Stimulated activated naive CD8-positive, alpha-beta T cell treated with anti-CD3 and anti-CD28 coated beads, Interleukin-15, Interleukin-2, amounts not matched to agents 100 ng/mL and 50 ng/mL, for 24 hours (primary cell): ENCODE measurements around the gene ZNF444.
"Not testable (repeated sequence)": the region's sequence is repeated elsewhere in the genome, so short reads cannot be mapped to it uniquely, and the experiment has no call there.

Experiments used
- H3K27ac Mint-ChIP-seq: one replicate; pipeline ENCODE4 v1.8.0; 2021; ENCODE audit warnings: mild to moderate bottlenecking, mixed read lengths
- H3K27me3 Mint-ChIP-seq: one replicate; pipeline ENCODE4 v1.8.0; 2021; ENCODE audit warnings: mixed read lengths
- H3K36me3 Mint-ChIP-seq: one replicate; pipeline ENCODE4 v1.8.0; 2021; ENCODE audit warnings: low read depth, mixed read lengths
- H3K4me1 Mint-ChIP-seq: one replicate; pipeline ENCODE4 v1.8.0; 2021; ENCODE audit warnings: low read depth, mixed read lengths
- H3K4me3 Mint-ChIP-seq: one replicate; pipeline ENCODE4 v1.8.0; 2021; ENCODE audit warnings: mild to moderate bottlenecking, mixed read lengths
- H3K9me3 Mint-ChIP-seq: one replicate; pipeline ENCODE4 v1.8.0; 2021; ENCODE audit warnings: mixed read lengths

ZNF444 gene

GRCh38 chr19:56103027-56103614 lies 38.0 kb upstream of the ZNF444 start:
- Mint-ChIP-seq H3K9me3 (no peaks in the 10 kb centered on the region), H3K27ac (no peak overlapping the region), H3K27me3 (no peaks in the 10 kb centered on the region), H3K4me1 (peaks cover 31% of the 10 kb centered on the region), H3K36me3 (peaks cover 13% of the 10 kb centered on the region), H3K4me3 (no peak overlapping the region)

DNA sequence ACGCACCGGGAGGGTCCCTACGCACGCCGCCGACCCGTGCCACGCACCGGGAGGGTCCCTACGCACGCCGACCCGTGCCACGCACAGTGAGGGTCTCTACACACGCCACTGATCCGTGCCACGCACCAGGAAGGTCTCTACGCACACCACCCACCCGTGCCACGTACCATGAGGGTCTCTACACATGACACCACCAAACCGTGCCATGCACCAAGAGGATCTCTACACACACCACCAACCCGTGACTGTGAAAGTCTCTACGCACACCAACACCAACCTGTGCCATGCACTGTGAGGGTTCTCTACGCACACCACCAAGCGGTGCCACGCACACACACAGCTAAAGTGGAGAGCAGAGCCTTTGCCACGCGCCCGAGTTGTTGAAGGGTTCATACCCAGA lies 36.7 kb upstream of the ZNF444 start:
- H3K27me3 Mint-ChIP-seq, result no peaks in the 10 kb centered on the region
- H3K36me3 Mint-ChIP-seq, result peaks cover 13% of the 10 kb centered on the region

GRCh38 chr19:56105090-56105701 lies 35.9 kb upstream of the ZNF444 start:
- Mint-ChIP-seq H3K4me3 (peak overlapping the region; percentile 10), H3K36me3 (peaks cover 13% of the 10 kb centered on the region)

More for the DNA sequence above, 36.7 kb upstream of the ZNF444 start:
- H3K4me3 Mint-ChIP-seq, result no peak overlapping the region
- peaks cover 40% of the 10 kb centered on the region for H3K4me1 Mint-ChIP-seq
- peak overlapping the region; percentile 75 for H3K27ac Mint-ChIP-seq
- no peaks in the 10 kb centered on the region for H3K9me3 Mint-ChIP-seq

DNA sequence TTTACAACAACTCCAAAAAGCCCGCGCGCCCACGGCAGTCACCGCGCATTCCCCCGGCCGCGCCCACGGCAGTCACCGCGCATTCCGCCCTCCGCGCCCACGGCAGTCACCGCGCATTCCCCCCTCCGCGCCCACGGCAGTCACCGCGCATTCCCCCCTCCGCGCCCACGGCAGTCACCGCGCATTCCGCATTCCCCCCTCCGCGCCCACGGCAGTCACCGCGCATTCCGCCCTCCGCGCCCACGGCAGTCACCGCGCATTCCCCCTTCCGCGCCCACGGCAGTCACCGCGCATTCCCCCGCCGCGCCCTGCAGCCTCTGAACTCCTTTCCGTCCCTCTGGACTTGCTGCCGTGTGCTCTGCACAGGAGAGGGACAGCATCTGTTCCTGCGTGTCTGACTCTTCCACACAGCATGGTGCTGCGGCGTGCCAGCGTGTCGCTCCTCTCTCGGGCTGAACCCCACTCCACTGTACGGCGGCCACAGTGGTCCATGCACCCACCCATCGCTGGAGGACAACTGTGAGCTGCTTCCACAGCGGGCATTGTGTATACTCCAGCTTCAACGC lies 35.2 kb upstream of the ZNF444 start:
- H3K27me3 Mint-ChIP-seq, H3K4me3 Mint-ChIP-seq, H3K27ac Mint-ChIP-seq, H3K9me3 Mint-ChIP-seq: not testable (repeated sequence)
- Mint-ChIP-seq H3K36me3 (peaks cover 13% of the 10 kb centered on the region), H3K4me1 (peaks cover 53% of the 10 kb centered on the region)

More at GRCh38 chr19:56105090-56105701, 35.9 kb upstream of the ZNF444 start:
- H3K4me1 Mint-ChIP-seq, result peaks cover 45% of the 10 kb centered on the region
- peak overlapping the region; percentile 63 for H3K27ac Mint-ChIP-seq
- no peaks in the 10 kb centered on the region for H3K27me3 Mint-ChIP-seq
- H3K9me3 Mint-ChIP-seq, result no peaks in the 10 kb centered on the region

GRCh38 chr19:56106397-56106849 lies 34.7 kb upstream of the ZNF444 start:
- peaks cover 53% of the 10 kb centered on the region for H3K4me1 Mint-ChIP-seq

GRCh38 chr19:56106993-56107392 lies 34.1 kb upstream of the ZNF444 start:
- no peaks in the 10 kb centered on the region for H3K9me3 Mint-ChIP-seq
- H3K4me1 Mint-ChIP-seq, result peaks cover 56% of the 10 kb centered on the region
- no peak overlapping the region for H3K27ac Mint-ChIP-seq
- no peaks in the 10 kb centered on the region for H3K27me3 Mint-ChIP-seq
- peaks cover 5% of the 10 kb centered on the region for H3K36me3 Mint-ChIP-seq
- H3K4me3 Mint-ChIP-seq, result no peak overlapping the region

More at GRCh38 chr19:56106397-56106849, 34.7 kb upstream of the ZNF444 start:
- Mint-ChIP-seq H3K27me3 (no peaks in the 10 kb centered on the region), H3K4me3 (no peak overlapping the region), H3K27ac (no peak overlapping the region), H3K9me3 (no peaks in the 10 kb centered on the region), H3K36me3 (peaks cover 8% of the 10 kb centered on the region)

DNA sequence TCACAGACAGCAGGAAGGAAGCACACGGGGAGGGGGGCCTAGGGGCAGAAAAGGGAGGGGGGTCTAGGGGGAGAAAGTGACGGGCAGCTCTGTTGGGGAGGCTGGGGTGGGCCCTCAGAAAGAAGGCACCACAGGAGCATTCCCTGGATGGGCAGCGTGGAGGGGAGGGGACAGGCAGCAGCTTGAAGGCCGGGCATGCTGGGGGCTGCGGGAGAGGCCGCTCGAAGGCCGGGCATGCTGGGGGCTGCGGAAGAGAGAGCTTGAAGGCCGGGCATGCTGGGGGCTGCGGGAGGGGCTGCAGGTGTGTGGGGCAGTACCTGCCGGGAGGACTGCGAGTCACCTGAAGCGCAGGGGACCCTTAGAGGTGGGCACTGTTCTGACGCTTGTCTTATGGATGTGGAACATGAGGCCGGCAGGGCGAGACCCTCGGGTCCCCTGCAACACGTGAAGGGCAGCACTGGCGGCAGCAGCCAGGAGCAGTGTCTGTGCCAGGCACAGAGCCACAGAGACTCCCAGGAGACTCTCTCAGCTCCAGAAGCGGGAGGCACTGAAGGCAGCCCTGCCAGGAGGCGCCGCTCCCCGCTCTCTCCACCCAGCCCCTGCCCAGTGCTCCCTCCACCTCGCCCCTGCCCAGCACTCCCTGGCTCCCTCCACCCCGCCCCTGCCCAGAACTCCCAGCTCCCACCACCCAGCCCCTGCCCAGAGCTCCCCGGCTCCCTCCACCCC lies 33.3 kb upstream of the ZNF444 start:
- Mint-ChIP-seq H3K9me3 (no peaks in the 10 kb centered on the region), H3K36me3 (peaks cover 5% of the 10 kb centered on the region), H3K27me3 (no peaks in the 10 kb centered on the region), H3K4me1 (peaks cover 64% of the 10 kb centered on the region), H3K4me3 (no peak overlapping the region), H3K27ac (no peak overlapping the region)

GRCh38 chr19:56108447-56109195 lies 32.5 kb upstream of the ZNF444 start:
- no peak overlapping the region for H3K4me3 Mint-ChIP-seq
- H3K27ac Mint-ChIP-seq, result no peak overlapping the region
- H3K27me3 Mint-ChIP-seq, result no peaks in the 10 kb centered on the region
- peaks cover 5% of the 10 kb centered on the region for H3K36me3 Mint-ChIP-seq
- H3K9me3 Mint-ChIP-seq, result no peaks in the 10 kb centered on the region
- H3K4me1 Mint-ChIP-seq, result peaks cover 72% of the 10 kb centered on the region

GRCh38 chr19:56109226-56109625 lies 31.9 kb upstream of the ZNF444 start:
- no peak overlapping the region for H3K4me3 Mint-ChIP-seq
- peaks cover 5% of the 10 kb centered on the region for H3K36me3 Mint-ChIP-seq
- H3K4me1 Mint-ChIP-seq, result peaks cover 76% of the 10 kb centered on the region
- no peaks in the 10 kb centered on the region for H3K9me3 Mint-ChIP-seq
- H3K27me3 Mint-ChIP-seq, result no peaks in the 10 kb centered on the region
- no peak overlapping the region for H3K27ac Mint-ChIP-seq

DNA sequence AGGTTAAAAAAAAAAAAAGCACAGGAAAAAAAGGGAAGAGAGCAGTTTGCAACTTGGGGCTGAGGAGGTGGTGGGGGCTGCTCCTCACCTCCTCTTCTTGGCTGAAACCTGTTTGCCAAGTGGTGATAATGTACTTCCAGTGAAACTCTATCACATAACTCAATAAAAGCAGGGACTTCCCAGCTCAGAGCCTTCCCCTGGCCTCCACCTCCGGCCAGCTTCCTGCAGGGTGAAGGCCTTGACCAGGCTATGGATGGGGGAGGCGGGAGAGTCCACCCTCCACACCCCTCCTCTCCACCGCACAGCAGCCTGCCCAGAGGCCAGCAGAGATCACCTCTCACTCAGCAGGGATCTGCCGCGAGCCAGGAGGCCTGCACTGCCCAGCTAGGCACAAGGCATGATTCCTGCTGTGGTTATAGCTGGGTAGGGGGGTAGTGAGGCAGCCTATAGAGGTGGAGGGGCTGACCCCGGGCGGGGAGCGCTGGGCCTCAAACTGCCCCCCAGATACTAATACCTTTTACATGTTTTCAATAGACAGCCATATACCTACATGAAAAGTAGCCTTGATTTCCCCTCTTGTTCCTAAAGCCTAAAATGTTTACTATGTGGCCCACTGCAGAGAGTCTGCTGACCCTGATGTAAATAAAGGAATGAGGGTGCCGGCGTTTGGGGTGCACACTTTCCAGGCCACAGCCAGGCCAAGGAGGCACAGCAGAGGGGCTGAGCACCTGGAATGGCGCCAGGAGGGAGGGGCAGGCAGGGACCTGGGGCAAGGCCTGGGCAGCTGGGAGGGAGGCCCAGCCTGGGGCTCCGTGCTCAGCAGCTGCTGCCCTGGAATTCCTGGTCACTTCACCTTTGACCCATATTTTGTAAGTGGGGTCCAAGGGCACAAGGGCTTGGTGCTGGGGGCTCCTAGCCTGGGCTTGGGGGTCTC lies 30.3 kb upstream of the ZNF444 start:
- Mint-ChIP-seq H3K4me1 (peaks cover 77% of the 10 kb centered on the region), H3K36me3 (peaks cover 5% of the 10 kb centered on the region), H3K9me3 (no peaks in the 10 kb centered on the region), H3K4me3 (no peak overlapping the region), H3K27me3 (no peaks in the 10 kb centered on the region), H3K27ac (no peak overlapping the region)

- Mint-ChIP-seq H3K4me3 (peak overlapping the region; percentile 26), H3K27me3 (no peaks in the 10 kb centered on the region), H3K36me3 (peaks cover 3% of the 10 kb centered on the region), H3K27ac (peak overlapping the region; percentile 36), H3K9me3 (no peaks in the 10 kb centered on the region), H3K4me1 (peaks cover 71% of the 10 kb centered on the region)
Measured at GRCh38 chr19:56111601-56112312, 29.3 kb upstream of the ZNF444 start.

DNA sequence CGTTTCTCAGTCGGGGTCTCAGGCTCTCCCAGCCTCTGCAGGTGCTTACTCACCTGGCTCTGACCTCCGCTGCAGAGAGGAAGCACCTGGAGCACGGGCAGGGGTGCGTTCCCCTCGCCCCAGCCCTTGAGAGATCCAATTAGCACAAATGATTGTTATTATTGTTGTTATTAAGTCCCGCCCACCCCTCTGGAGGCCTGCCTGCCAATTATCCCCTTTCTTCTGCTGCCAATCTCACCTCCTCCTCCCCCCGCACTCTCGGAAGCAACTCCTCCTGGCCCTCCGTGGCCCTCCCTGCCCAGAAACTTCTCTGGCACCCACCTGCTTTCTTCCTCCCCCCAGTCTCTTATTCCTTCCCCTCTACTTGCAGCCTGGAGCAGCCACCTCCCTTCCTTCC lies 28.8 kb upstream of the ZNF444 start:
- Mint-ChIP-seq H3K4me1 (peaks cover 69% of the 10 kb centered on the region), H3K27me3 (no peaks in the 10 kb centered on the region), H3K27ac (peak overlapping the region; percentile 31), H3K4me3 (no peak overlapping the region), H3K36me3 (peaks cover 5% of the 10 kb centered on the region), H3K9me3 (no peaks in the 10 kb centered on the region)

GRCh38 chr19:56113074-56113632 lies 27.9 kb upstream of the ZNF444 start:
- Mint-ChIP-seq H3K9me3 (no peaks in the 10 kb centered on the region), H3K4me3 (peak overlapping the region; percentile 17)

More at GRCh38 chr19:56113074-56113632, 27.9 kb upstream of the ZNF444 start:
- H3K27ac Mint-ChIP-seq, result peak overlapping the region; percentile 38
- H3K4me1 Mint-ChIP-seq, result peaks cover 72% of the 10 kb centered on the region
- no peaks in the 10 kb centered on the region for H3K27me3 Mint-ChIP-seq
- H3K36me3 Mint-ChIP-seq, result peaks cover 9% of the 10 kb centered on the region
